GM18861 (cell line): ENCODE data around the gene CEP112.

Experiments
- ATAC-seq: cut with Tn5 transposase; IDR thresholded peaks from one replicate; pipeline ENCODE4 v1.9.1; 2021; ENCODE audit not compliant: unreplicated experiment

The CEP112 gene

GRCh38 chr17:65994679-65995078 is 197.3 kb downstream of the CEP112 start:
- ATAC-seq = no peak

DNA sequence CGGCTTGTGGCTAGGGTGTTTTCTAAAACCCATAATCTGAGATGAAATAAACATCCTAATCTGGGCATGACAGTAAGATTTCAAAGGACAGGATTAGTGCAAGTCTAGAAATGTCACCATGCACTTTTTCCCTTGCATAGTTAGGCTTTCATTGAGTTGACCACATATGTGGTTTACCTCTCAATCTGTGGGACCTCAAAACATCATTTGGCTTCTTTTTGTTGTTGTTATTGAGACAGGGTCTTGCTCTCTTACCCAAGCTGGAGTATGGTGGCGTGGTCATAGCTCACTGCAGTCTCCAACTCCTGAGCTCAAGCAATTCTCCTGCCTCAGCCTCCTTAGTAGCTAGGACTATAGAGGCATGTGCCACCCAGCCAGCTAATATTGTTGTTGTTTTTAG is 197.8 kb downstream of the CEP112 start:
- ATAC-seq = no peak

- ATAC-seq = no peak
These were observed 201.3 kb downstream of the CEP112 start for GRCh38 chr17:65990593-65990992.

DNA sequence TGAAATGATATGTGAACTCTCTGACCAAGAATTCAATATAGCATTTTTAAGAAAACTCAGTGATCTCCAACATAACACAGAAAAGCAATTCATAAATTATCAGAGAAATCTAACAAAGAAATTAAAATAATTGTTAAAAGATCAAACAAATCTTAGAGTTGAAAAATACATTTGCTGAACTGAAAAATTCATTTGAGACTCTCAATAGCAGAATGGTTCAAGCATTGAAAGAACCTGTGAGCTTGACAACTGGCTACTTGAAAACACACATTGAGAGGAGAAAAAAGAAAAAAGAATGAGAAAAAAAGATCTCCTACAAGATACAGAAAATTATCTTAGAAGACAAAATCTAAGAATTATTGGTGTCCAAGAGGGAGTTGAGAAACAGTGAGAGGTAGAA is 203.5 kb downstream of the CEP112 start:
- no peak for ATAC-seq

DNA sequence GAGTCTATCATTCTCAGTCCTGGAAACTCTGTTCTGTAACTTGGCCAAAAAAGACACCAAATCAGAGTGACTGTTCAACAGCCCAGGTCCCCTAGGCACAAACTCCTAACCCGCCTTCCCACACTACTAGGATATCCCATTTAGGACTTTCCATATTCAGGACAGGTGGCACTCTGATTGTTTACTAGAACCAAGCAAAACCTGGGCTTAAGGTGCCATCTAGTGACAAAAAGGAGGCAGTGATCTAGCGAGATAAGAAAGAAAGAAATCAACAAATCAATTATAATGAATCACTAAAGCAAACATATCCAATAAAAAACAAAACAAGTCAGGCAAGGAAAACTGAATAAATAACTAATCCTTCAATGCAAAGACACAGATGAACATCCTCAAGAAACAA is 203.9 kb downstream of the CEP112 start:
- ATAC-seq = no peak

DNA sequence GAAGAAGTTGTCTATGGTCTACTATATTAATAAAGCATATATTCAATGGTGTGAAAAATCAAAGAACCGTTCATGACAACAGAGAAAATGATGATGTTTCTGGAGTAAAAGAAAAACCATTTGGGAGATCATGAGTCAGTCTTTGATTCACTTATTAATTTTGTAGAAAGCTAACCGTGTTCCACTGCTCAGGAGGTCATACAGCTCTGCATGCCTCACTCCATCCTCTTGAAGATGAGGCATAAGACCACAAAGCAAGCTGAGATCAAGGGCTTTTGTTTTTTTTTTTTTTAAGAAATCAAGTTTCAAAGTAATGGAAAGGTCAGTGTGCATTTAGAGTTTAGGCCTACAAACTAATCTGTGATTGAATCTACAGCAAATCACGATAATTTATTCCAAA is 206.4 kb downstream of the CEP112 start:
- ATAC-seq = no peak

DNA sequence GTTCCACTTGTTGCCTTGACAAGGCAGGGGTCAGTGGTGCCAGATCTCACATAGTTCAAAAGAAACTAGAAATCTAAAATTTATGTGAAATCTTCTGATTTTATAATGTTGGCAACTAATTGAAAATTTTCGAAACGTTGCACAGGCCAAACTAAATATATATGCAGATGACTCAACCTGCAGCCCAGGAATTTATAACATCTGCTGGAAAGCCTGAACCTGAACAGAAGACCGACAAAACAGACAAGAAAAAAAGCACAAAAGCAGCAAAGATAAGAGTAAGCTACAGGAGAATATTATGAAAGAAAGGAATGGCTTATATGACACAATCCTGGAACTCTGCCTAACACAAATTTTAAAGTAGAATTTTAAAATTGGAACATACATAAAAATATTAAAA is 207.6 kb downstream of the CEP112 start:
- ATAC-seq = no peak

DNA sequence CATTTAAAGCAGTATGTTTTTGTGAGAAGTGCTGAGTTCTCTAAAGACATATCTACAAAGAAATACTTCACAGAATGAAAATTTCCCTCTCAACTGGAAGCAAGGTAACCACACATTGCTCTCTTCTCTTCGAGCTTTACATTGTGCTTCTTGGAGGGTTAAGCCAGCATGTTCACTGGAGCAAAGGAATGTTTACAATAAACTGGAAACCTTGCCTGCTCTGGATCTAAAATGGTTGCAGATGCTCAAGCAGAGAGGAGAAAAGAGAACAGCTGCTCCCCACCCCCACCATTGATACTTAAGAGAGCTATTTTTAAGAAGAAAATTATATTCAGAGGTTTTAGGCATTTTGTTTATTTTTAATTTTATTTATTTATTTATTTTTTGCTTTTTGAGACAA is 213.1 kb downstream of the CEP112 start:
- no peak for ATAC-seq

- no peak for ATAC-seq
These were observed 214.9 kb downstream of the CEP112 start for GRCh38 chr17:65977041-65977440.

DNA sequence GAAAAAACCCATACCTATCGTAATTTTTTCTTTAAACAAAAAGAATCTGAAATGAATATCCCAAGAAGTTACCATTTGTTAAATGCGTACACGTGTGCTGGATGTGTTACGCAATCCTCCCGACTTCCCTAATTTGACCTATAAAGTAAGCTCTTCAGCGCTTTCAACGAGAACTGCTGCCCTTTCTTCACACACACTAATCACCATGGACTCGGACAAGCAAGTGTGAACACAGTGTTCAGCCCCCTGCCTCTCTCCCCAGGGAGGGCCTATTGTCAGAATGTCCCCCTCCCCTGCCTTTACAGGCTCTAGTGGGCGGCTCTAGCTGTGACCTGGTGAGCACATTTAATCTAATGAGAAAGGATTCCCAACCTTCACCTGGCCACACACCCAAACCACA is 216.1 kb downstream of the CEP112 start:
- ATAC-seq = no peak

DNA sequence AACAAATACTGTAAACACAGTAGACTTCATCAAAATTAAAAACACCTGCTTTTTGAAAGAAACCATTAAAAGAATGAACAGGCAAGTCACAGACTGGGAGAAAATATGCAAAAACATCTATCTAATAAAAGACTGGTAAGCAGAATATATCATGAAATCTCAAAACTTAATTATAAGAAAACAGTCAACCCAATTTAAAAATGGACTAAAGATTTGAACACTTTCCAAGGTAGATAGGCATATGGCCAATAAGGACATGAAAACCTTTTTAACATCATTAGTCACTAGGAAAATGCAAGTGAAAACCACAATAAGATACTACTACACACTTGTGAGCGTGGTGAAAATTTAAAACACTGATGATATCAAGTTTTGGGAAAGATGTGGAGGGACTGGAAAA is 218.7 kb downstream of the CEP112 start:
- ATAC-seq = no peak

GRCh38 chr17:65967372-65967771 is 224.6 kb downstream of the CEP112 start:
- no peak for ATAC-seq

- no peak for ATAC-seq
These were observed 225.7 kb downstream of the CEP112 start for GRCh38 chr17:65966072-65966695.

GRCh38 chr17:65963179-65963578 is 228.8 kb downstream of the CEP112 start:
- no peak for ATAC-seq

DNA sequence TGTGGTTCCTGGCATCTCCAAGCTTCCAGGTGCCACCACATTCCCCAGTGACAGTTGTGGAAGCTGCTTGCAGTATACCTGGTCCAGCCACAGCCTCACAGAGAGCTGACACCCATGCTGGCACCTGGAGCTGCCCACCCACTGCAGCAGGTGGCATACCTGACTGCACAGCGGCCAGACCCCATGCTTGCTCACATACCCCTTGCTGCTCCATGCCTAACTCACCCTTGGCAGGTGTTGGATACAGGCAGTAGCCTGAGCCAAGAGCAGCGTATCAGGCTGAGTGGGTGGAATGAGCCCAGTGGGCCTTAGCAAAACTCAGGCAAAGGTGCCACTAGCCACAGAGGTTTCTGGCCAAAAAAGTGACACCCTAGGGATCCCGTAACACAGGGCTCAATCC is 232.3 kb downstream of the CEP112 start:
- no peak for ATAC-seq

DNA sequence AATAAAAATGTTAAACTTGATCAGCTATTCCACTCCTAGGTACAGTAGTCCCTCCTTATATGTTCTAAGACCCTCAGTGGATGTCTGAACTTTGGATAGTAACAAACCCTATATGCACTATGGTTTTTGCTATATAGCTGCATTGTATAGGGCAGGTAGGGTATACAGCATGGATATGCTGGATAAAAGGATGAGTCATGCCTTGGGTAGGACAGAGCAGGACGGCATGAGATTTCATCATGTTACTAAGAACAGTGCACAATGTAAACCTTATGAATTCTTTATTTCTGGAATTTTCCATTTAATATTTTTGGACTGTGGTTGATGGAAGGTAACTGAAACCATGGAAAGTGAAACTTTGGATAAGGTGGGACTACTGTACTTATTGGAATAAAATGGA is 235.1 kb downstream of the CEP112 start:
- ATAC-seq = no peak

DNA sequence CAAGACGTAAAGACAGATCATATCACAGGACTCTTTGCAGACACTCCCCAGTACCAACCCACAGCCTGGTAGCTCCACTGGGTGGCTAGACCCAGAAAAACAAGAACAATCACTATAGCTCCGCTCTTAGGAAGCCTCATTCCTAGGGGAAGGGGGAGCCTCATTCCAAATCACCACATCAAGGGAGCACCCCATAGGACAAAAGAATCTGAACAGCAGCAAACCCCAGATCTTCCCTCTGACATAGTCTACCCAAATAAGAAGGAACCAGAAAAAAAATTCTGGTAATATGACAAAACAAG is 237.8 kb downstream of the CEP112 start:
- no peak for ATAC-seq

DNA sequence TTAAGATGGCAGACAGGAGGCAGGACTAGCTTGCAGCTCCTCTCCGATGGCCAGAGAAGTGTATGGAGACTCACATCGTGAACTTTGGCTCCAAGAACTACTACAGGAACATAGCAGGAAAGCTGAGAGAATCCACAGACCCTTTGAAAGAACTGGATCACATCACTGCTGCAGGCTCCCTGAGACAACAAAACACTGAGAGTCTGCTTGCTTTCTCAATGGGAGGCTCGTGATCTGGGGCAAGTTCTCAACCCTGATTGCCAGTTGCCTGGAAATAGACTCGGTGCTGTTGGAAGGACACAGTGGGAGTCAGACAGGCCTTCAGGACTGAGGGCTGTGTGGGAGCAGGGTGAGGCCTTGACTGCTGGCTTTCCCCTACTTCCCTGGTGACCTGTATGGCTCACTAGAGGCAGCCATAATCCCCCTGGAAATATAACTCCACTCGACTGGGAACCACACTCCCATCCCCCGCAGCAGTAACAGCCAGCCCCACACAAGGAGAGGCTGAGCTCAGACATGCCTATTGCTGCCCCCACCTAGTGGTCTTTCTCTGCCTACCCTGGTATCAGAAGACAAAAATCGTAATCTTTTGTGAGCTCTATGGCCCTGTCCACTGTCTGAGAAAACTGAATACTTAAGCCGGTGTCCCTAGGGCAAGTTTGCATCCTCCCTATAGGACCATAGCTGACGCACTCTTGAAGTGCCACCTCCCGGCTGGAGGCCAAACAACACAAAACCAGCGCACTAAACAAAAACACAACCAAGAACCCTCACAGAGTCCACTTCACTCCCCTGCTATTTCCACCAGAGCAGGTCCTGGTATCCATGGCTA is 238.4 kb downstream of the CEP112 start:
- no peak for ATAC-seq

GRCh38 chr17:65952586-65952985 is 239.3 kb downstream of the CEP112 start:
- ATAC-seq = no peak

DNA sequence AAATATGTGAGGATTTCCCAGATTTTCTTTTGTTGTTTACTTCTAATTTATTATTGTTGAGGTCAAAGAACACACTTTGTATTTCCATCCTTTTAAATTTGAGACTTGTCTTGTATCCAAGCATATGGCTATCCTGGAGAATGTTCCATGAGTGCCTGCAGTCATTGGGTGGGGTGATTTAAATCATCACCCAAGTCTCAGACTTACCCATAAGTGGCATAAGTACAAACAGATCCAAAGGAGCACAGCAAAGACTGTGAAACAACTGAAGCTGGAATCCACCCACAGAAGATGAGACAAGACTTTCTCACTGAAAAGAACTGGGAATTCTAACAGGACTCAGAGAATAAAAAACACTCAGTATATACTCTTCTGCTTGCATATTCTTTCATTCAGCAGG is 239.9 kb downstream of the CEP112 start:
- ATAC-seq = no peak

DNA sequence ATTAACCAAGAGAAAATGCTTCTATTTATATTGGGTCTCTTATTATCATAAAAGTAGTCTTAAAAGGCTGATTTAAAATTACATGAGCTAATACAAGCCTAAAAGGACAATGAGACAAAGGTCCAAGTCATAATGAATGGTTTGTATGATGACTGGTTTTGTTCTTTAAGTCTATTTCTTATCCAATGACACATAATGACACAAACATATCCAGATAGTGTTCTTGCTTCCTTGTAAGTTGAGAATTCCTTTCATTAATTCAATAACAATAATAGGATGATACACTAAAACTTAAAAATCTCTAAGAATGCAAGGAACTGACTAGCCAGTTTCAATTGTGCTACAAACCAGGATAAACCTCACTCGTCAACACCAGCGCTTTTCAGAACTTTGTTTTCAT is 244.1 kb downstream of the CEP112 start:
- ATAC-seq = no peak

DNA sequence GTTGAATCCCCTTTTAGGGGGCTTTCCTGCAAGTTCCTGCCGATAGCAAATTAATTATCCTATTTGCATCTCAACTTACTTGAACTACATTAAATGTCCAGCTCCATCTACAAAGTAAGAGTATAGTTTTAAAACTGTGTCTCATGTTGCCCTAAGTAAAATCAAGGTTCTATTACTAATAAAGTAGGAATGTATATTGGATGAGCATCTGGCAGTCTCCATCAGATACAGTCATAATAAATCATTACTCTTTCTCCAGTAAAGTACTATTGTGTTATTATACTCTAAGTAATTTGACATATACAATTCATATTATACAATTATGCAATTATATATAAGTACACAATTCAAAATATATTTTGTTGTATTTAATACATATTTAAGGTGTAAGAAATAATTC is 249.3 kb downstream of the CEP112 start:
- ATAC-seq = no peak

GRCh38 chr17:65941356-65941899 is 250.5 kb downstream of the CEP112 start:
- ATAC-seq = no peak
